Esophagus squamous epithelium (tissue), 4 donors: ENCODE results near the gene TRIM23.

Experiments used
- CTCF ChIP-seq, 6 experiments: fragments of 450-650 bp in 4 of 6; fragments of 200-600 bp in 2 of 6; sonication (generic) in 2 of 6; IDR thresholded peaks; one replicate each; pipeline ENCODE4 v1.5.1; 2016 to 2019; ENCODE audit warnings: antibody characterized with exemption in 6 of 6, mild to moderate bottlenecking in 4 of 6, moderate library complexity in 4 of 6
- POLR2A ChIP-seq, 4 donors: fragments of 450-650 bp; IDR thresholded peaks; one replicate each; pipeline ENCODE4 v1.6.1; 2017; ENCODE audit warnings: antibody characterized with exemption in 4 of 4, mild to moderate bottlenecking in 4 of 4, moderate library complexity in 3 of 4

- TF ChIP-seq CTCF (IDR thresholded peaks at IDR 0.05) (no peak), POLR2A (IDR thresholded peaks at IDR 0.05) (no peak)
Measured at GRCh38 chr5:65611524-65611923, 12.6 kb downstream of the TRIM23 start.
